HG02610 (cell line): ENCODE data around the gene ARL4C.

Experiments used
- ATAC-seq: cut with Tn5 transposase; IDR thresholded peaks from one replicate; pipeline ENCODE4 v1.9.1; 2021; ENCODE audit warnings: mild to moderate bottlenecking, moderate library complexity; ENCODE audit not compliant: unreplicated experiment

ARL4C gene

DNA sequence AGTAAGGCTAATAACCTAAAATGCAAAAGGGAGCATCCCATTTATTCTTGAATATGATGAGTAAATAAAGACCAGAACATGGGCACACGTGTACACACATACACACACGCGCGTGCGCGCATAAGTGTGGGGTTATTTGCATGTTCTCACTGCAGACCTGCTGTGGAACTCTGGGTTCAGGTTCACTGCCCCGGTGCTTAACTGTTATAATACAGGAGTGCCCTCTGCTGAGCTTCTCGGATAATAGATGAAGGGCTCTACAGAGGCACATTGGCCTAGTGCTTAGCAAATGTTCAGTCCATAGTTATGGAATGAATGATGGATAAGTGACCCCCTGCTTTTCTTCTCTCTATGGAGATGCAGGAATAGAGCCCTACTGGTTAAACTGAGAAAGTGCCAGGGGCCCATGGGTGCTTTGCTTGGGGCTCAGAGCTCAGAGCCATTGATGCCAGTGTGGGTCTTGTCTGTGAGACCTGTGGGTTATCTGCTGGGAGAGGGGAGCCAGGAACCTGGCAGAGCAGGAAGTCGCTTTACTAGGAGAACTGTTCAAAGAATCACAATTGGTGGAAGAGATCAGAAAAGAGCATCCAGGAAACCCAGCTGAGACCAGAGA is 3.6 kb upstream of the ARL4C start:
- peak; percentile 43 for ATAC-seq

DNA sequence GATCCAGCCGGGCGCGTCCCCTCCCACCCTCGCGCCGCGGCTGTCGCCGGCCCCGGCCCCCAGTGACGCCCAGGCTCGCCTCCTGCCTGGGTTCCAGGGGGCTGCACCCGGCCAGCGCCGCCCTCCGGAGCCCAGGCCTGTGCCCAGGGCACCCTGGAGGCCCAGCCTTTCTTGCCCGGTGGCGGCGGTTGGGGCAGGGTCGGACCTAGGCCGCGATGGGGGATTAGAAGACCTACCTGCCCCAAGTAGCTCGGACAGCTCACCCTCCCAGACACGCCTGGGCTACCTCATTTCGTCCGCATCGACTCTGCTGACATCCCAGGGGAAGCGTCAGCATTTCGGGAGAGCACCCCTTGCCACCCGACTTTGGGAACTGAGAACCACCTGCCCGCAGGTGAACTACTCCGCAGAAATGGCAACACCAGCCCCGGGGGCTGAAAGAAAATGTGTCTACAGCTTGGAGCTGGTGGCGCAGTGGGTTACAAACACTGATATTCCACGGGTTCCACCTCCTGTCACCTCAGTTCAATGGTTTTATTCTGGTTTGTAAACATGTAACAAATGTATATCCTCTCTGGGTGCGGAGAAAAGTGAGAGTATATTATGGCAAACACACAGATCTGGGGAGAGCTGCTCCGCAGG is 834 bp upstream of the ARL4C start:
- ATAC-seq, result no peak

DNA sequence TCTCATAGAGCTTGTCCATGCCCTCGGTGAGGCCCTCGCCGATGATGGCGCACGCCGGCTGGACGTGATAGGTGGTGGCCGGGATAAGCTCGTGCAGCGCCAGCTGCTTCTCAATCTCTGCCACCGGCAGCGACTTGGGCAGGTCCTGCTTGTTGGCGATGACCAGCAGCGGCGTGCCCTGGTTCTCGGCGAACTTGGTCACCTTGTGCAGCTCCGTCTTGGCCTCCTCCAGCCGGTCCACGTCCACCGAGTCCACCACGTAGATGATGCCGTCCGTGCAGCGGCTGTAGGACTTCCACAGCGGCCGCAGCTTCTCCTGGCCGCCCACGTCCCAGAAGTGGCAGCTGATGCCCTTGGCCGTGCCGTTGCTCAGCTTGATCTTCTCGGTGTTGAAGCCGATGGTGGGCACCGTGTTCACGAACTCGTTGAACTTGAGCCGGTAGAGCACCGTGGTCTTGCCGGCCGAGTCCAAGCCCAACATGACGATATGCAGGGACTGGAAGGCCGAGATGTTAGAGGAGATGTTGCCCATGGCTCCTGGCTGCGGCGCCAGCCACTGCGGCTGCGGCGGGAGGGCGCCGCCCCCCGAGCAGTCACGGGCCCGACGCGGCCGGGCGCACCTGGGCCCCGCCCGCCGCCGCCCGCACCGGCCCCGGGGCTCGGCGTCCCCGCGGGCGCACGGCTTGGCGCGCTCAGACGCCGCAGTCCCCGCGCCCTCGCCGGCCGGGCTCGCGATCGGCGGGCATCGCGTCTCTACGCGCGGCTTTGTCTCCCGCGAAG is 636 bp downstream of the ARL4C start:
- ATAC-seq, result peak; percentile 37

DNA sequence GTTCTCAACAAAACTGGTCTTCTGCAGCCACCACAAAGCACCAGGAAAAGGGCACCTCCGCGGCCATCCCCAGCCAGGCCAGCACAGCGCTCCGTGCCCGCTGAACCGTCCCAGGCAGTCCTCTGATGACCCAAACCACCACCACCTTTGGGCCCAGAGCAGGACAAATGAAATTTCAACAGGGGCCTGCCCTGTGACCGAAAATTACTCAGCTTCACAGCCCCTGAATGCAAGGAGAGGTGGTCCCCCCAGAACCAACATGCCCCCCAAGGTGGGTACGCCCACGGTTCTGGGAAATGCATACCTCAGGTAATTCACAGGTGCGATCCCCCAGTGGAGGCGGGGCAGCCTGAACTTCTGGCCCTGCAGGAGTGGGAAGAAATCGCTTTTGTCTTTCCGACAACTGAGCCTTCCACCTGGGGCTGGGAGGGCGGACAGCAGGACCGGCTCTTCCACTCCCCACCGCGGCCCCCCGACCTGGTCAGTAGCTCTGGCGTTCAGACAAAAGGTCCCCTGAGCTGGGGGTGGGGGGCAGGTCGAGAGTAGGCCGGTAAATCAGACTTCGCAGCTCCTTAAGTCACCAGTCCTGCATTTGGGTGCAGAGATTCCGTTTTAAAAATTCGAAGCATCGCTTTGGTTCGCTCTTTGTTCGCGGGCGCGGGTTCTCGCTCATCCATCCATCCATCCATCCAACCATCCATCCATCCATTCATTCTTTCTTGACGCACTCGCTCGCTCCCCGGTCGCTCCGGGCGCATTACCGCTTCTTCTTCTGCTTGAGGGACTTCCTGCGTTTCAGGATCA is 1.4 kb downstream of the ARL4C start:
- ATAC-seq, result no peak

DNA sequence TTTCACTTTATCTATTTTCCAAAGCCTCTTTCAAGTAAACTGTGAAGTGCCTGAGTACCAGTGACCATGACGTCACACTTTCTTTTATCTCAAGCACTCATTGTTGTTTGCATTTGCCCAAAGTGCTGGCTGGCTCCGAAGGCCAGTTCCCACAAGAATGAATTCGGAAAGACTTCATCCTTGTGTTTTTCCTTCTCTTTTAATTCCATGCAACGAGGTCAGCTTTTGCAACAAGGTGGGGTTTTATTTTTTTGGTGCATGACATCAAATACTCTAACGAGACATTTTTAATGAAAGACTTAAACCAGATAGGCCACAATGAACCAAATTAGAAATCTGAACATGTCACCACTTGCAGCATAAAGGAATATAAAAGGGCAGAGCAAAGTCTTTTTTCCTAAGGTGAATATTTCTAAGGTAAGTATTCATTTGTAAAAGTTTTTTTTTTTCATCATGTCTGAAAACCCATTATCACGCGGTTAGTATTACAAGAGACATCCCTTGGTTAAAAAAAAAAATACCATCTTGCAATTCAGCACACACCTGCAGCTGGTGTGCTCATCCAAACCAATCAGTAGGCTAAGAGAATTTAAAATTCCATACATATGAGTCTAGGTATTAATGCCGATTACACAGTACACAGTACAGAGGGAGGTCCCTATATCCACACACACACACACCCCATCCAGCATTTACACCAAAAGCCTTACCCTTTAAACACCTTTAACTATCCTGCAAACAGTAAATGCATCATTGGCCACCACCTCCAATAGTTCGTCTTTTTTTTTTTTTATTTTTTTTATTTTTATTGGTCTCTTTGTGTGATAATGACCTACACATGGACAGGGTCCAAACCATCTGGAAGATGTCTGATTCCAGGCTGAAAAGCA is 2.3 kb downstream of the ARL4C start:
- no peak for ATAC-seq

- ATAC-seq, result no peak
Observed at GRCh38 chr2:234493796-234494195, 3.1 kb downstream of the ARL4C start.

DNA sequence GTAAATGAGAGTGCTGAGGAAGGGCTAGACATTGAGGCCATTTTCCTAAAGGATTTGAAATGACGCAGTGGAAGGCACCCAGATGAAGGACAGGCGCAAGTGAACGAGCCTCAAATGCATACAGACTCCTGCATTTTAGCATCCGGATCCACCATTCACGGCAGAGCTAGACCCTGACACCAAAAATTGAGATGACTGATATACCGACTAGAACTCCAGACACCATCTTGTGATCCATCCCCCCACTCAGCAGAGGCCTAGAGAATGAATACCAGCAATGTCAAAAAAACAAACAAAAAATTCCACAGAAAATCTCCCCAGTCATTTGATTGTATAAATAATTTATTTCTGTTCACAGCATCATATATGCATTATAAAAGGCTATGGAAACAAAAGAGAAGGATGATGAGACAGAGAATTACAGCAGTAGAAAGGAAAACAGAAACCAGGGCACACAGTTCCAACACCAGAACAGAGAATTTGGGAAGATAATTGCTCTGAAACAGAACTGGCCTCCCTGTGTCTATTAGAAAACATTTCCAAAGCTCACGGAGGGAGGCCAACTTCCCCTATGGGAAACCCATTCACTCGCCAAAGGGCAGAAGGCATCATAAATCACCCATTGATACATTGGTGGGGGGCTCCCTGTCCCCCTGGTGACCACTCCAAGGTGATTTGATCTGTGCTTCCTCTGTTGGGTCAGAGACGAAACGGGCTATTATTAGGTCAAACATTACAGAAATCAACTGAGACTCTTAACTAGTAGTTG is 4.0 kb downstream of the ARL4C start:
- no peak for ATAC-seq

DNA sequence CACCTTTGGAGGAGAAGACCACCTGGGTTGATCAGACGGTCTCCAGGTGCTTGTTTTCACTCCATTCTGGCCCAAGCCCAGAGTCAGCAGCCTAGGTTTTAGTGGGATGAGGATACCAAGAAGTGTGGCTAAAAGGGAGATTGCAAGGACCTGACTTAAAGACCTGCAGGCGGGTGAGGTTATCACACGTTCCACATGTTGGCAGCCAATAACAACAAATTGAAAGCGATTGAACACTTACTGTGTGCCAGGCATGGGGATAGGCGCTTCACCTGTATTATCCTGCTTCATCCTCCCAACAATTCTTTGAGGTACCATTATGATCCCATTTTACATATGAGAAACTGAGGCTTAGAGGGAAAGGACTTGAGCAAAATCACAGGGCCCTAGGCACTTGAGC is 5.0 kb downstream of the ARL4C start:
- ATAC-seq, result no peak

DNA sequence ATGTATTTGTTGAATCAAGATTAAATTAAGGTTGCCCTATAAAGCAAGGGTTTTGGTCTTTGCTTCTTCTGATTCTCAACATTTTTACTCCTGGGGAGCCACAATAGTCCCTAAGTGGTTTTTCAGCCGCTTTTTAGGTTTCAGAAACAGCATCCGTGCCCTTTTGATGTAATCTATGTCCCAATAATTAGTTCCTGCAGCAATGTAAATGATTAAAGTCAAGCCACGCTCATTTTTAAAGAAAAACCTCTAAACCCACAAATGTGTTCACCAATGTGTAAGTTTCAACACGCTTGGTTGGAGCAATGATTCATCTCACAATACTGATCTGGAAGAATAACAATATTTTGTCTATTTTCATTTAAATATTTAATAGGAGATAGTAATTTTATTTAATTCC is 5.6 kb downstream of the ARL4C start:
- ATAC-seq, result no peak

DNA sequence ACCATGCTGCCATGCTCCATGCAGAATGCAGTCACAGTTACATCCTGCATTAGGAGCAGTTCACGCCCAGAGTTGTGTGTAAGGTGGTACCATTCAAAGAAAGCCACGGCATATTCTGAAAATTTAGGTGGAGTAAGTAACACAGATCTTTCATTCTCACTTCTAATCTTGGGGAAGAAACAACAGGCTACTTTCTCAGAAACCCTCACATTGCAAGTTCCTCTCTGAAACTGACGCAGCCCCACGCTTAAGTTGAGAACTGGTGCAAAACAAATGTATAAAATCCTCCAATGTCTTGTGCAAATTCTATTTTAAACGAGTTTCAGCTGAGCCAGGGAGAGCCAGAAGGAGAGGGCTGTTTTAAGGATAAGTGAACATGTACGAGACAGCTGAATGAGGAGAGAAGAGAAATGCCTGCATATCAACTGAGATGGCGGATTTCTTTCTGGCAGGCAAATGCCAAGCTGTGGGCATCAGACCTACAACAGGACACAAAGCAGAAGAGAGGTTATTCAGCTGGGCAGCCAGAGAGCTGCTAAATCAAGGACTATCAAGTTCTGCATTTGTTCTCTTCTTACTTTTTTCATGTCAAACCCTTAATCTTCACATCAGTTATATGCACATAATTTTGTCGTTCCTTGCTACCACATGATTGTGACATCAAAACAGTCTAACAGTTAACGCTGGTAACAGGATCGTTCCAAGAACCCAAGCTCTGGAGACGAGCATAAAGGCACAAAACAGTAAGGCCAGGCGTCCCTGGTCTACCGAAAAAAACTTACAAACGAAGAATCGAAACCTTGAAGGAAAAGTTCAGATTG is 6.4 kb downstream of the ARL4C start:
- ATAC-seq, result no peak

GRCh38 chr2:234488913-234489451 is 7.9 kb downstream of the ARL4C start:
- peak; percentile 83 for ATAC-seq

DNA sequence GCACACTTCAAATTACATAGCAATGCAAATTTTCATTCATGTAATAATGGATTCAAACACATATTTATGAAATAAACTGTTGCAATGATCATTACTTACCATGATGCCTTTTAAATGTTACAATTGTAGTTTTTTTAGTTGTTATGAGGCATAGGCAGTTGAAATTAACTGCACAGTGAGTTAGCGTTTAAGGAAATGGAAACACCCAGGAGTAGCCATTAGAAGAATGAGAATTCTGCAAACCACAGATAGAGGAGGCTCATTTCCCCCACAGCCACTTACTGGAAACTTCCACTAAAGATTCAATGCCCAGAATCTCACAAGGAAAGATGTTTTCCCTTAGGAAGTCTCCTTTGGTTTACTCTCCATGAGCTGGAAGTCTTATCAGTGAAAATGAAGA is 8.4 kb downstream of the ARL4C start:
- no peak for ATAC-seq

GRCh38 chr2:234487356-234487755 is 9.5 kb downstream of the ARL4C start:
- no peak for ATAC-seq

- ATAC-seq, result peak; percentile 65
Observed at GRCh38 chr2:234483568-234484251, 13.2 kb downstream of the ARL4C start.

DNA sequence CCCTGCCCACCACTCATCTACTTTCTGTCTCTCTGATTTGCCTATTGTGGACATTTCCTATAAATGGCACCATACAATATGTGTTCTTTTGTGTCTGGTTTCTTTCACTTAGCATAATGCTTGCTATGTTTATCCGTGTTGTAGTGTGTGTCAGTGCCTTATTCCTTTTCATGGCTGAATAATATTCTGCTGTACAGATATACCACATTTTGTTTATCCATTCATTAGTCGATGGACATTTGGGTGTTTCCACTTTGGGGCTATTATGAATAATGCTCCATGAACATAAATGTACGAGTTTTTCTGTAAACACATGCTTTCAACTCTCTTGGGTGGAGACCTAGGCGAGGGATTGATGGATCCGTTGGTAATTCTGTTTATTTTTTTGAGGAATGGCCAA is 15.6 kb downstream of the ARL4C start:
- no peak for ATAC-seq

- ATAC-seq, result no peak
Observed at GRCh38 chr2:234480337-234480736, 16.5 kb downstream of the ARL4C start.

DNA sequence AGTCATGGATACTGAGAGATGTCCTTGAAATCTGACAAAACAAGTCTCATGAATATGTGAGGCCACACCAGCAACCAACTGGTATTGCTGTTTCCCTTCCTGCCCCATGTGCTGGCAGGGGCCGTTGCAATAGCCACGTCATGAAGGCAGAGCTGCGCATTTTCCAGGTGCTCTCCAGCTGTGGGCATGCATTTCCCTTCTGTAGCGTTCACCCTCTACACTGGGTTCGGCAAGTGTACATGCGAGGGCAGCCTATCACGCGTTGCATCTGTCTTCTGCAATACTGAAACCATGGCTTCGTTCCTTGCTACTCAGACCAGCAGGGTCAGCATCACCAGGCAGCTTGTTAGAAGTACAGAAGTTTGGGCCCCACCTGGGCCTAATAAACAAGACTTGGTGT is 17.4 kb downstream of the ARL4C start:
- no peak for ATAC-seq
